ENCODE measurements around the gene DDIT3.

- TF ChIP-seq POLR2A (IDR thresholded peaks at IDR 0.05) (peak in 1 of 3 donors; percentile 34), CTCF (IDR thresholded peaks at IDR 0.05 in 8 of 11, conservative IDR thresholded peaks at IDR 0.05 in 3 of 11) (peak in 3 of 11 experiments; percentile 6 to 19 (median 14)), POLR2AphosphoS5 (IDR thresholded peaks at IDR 0.05) (peak; percentile 79 to 86 (median 81))
Measured at GRCh38 chr12:57522011-57522886, 1.9 kb upstream of the DDIT3 start, which contains the start of gene MBD6.

Data from spleen (tissue), 7 donors.